CD14-positive monocyte (primary cell): Measurements from ENCODE around the gene HSD17B3. TPM values are rescaled to one million over a fixed set of nuclear protein-coding genes. Genes with fewer than 3 reads are reported as not detected.

Experiments used
- DNase-seq, 3 donors: peaks; one replicate each; pipeline ENCODE4 v3.0.0-alpha.2; 2011 to 2022
- H2AFZ ChIP-seq: 2 replicates; pipeline ENCODE4 v1.6.0; 2012; ENCODE audit warnings: mild to moderate bottlenecking, low read depth, low read length, inconsistent platforms; ENCODE audit not compliant: insufficient read depth, poor library complexity, severe bottlenecking
- H3K27ac ChIP-seq, 2 donors: 1 replicate in 1 of 2; 2 replicates in 1 of 2; pipeline ENCODE4 v1.5.1; 2012 to 2013; ENCODE audit warnings: low read length in 2 of 2, control low read depth in 1 of 2, inconsistent platforms in 1 of 2, low read depth in 1 of 2, mild to moderate bottlenecking in 1 of 2
- H3K27me3 ChIP-seq, 2 donors: one replicate each; pipeline versions ENCODE4 v1.6.0 to v1.6.1; 2011 to 2013; ENCODE audit warnings: low read length in 2 of 2; ENCODE audit not compliant: control insufficient read depth in 2 of 2, insufficient read depth in 2 of 2
- H3K36me3 ChIP-seq, 2 donors: replicated peaks in 1 of 2; 1 replicate in 1 of 2; 2 replicates in 1 of 2; pipeline versions ENCODE4 v1.5.1 to v1.6.1; 2012 to 2013; ENCODE audit warnings: low read length in 2 of 2, control low read depth in 1 of 2, inconsistent platforms in 1 of 2, mild to moderate bottlenecking in 1 of 2; ENCODE audit not compliant: insufficient read depth in 2 of 2, control insufficient read depth in 1 of 2
- H3K4me1 ChIP-seq, 2 donors: 1 replicate in 1 of 2; 2 replicates in 1 of 2; pipeline versions ENCODE4 v1.5.1 to v1.6.1; 2012 to 2013; ENCODE audit warnings: low read length in 2 of 2, control low read depth in 1 of 2, inconsistent platforms in 1 of 2, mild to moderate bottlenecking in 1 of 2, moderate library complexity in 1 of 2; ENCODE audit not compliant: insufficient read depth in 2 of 2, control insufficient read depth in 1 of 2
- H3K4me2 ChIP-seq: replicated peaks from 2 replicates; pipeline ENCODE3; 2012; ENCODE audit warnings: low read length, moderate library complexity, mild to moderate bottlenecking; ENCODE audit not compliant: poor library complexity, severe bottlenecking; ENCODE audit errors: extremely low read depth
- H3K4me3 ChIP-seq, 3 experiments: fragments of 200-600 bp in 1 of 3; sonication (generic) in 1 of 3; replicated peaks in 1 of 3; 1 replicate in 2 of 3; 2 replicates in 1 of 3; pipeline ENCODE4 v1.5.1; 2011 to 2013; ENCODE audit warnings: low read length in 3 of 3, mild to moderate bottlenecking in 3 of 3, control low read depth in 2 of 3, low read depth in 2 of 3, inconsistent platforms in 1 of 3, moderate library complexity in 1 of 3
- H3K79me2 ChIP-seq: 2 replicates; pipeline ENCODE4 v1.6.0; 2012; ENCODE audit warnings: mild to moderate bottlenecking, control low read depth, inconsistent platforms, low read length, moderate library complexity; ENCODE audit not compliant: insufficient read depth
- H3K9ac ChIP-seq: 2 replicates; pipeline ENCODE4 v1.6.0; 2017; ENCODE audit warnings: low read length, mild to moderate bottlenecking; ENCODE audit not compliant: insufficient read depth, poor library complexity, severe bottlenecking
- H3K9me3 ChIP-seq, 2 donors: replicated peaks in 1 of 2; 1 replicate in 1 of 2; 2 replicates in 1 of 2; pipeline versions ENCODE4 v1.5.1 to v1.6.1; 2012 to 2013; ENCODE audit warnings: low read length in 2 of 2, control low read depth in 1 of 2; ENCODE audit not compliant: control insufficient read depth in 1 of 2, insufficient read depth in 1 of 2
- H4K20me1 ChIP-seq: 2 replicates; pipeline ENCODE4 v1.6.0; 2012; ENCODE audit warnings: mild to moderate bottlenecking, low read length, control low read depth, moderate library complexity; ENCODE audit not compliant: insufficient read depth
- H3K27ac Mint-ChIP-seq, 7 donors: one replicate each; pipeline ENCODE4 v1.8.0; 2020; ENCODE audit warnings: mild to moderate bottlenecking in 7 of 7, mixed read lengths in 7 of 7, moderate library complexity in 6 of 7, inconsistent platforms in 2 of 7
- H3K27me3 Mint-ChIP-seq, 3 donors: one replicate each; pipeline ENCODE4 v1.8.0; 2021 to 2022; ENCODE audit warnings: low read depth in 3 of 3, mild to moderate bottlenecking in 3 of 3, mixed read lengths in 3 of 3, moderate library complexity in 3 of 3, inconsistent platforms in 1 of 3
- H3K36me3 Mint-ChIP-seq, 2 donors: one replicate each; pipeline ENCODE4 v1.8.0; 2020; ENCODE audit warnings: mixed read lengths in 2 of 2, inconsistent platforms in 1 of 2, mild to moderate bottlenecking in 1 of 2
- H3K4me1 Mint-ChIP-seq: one replicate; pipeline ENCODE4 v1.8.0; 2020; ENCODE audit warnings: mild to moderate bottlenecking, mixed read lengths
- H3K4me3 Mint-ChIP-seq, 2 donors: one replicate each; pipeline ENCODE4 v1.8.0; 2020; ENCODE audit warnings: mild to moderate bottlenecking in 2 of 2, mixed read lengths in 2 of 2, moderate library complexity in 1 of 2
- H3K9me3 Mint-ChIP-seq, 7 donors: one replicate each; pipeline ENCODE4 v1.8.0; 2020 to 2022; ENCODE audit warnings: mixed read lengths in 7 of 7, mild to moderate bottlenecking in 6 of 7, moderate library complexity in 6 of 7, inconsistent platforms in 2 of 7
- CTCF ChIP-seq: fragments of 200-600 bp; IDR thresholded peaks from one replicate; pipeline ENCODE4 v1.8.0; 2022; ENCODE audit warnings: antibody characterized with exemption, mild to moderate bottlenecking
- WGBS: methylation state at CpG from one replicate; pipeline ENCODE4 v1.1.5; 2013; ENCODE audit warnings: missing lambda C conversion rate; ENCODE audit not compliant: insufficient coverage; 5-methylcytosine and 5-hydroxymethylcytosine counted together
- intact Hi-C, 2 donors: fragments of 100-400 bp; cut with micrococcal nuclease; formaldehyde crosslinking; loops; one replicate each; pipeline versions ENCODE4 v1.15.0 to v1.15.1; 2023
- polyA plus RNA-seq, 3 donors: library from polyadenylated mRNA; depleted of rRNA in 1 of 3; unstranded in 2 of 3; stranded (reverse) in 1 of 3; fragments of 300-500 nt in 2 of 3; fragments of >200 nt in 1 of 3; fragmentation: Illumina TruSeq in 2 of 3; gene quantifications; 1 replicate in 2 of 3; 2 replicates in 1 of 3; pipeline ENCODE4 v1.2.3, GENCODE V29; 2012 to 2021

The HSD17B3 gene
- polyA plus RNA-seq, 3 donors: 0.09 TPM; not detected in 2

- Mint-ChIP-seq H3K4me3 (no peak overlapping the region), H3K27me3 (peaks cover 6 to 9% (median 7%) of the 10 kb centered on the region in 3 donors), H3K36me3 (no peaks in the 10 kb centered on the region), H3K27ac (no peak overlapping the region), H3K4me1 (no peaks in the 10 kb centered on the region), H3K9me3 (peaks cover 0 to 18% (median 6%) of the 10 kb centered on the region in 7 donors)
- no peak for TF ChIP-seq CTCF
- no peaks in the 10 kb centered on the region for H3K27me3 ChIP-seq
- H3K4me3 ChIP-seq: no peak overlapping the region
- no peak overlapping the region for H3K27ac ChIP-seq
- no peaks in the 10 kb centered on the region for H3K79me2 ChIP-seq
- no CpG with 5 or more reads among the region's 4 CpGs for WGBS
- H3K9ac ChIP-seq: no peak overlapping the region
- H3K4me2 ChIP-seq: no peak overlapping the region
- no peak overlapping the region for H2AFZ ChIP-seq
- H4K20me1 ChIP-seq: no peaks in the 10 kb centered on the region
- no peak for DNase-seq
- intact Hi-C loops: no loop called here
- no peaks in the 10 kb centered on the region for H3K4me1 ChIP-seq
- H3K36me3 ChIP-seq: no peaks in the 10 kb centered on the region
- H3K9me3 ChIP-seq: peaks cover 0 to 3% of the 10 kb centered on the region in 2 donors
Measured at GRCh38 chr9:96299823-96300222, 2.2 kb downstream of the HSD17B3 start.

GRCh38 chr9:96294159-96294545 lies 7.8 kb downstream of the HSD17B3 start:
- 94% methylated on average over 2 of the region's 3 CpGs for WGBS
- intact Hi-C loops: no loop called here
- H3K9me3 Mint-ChIP-seq: peaks cover 0 to 12% (median 6%) of the 10 kb centered on the region in 7 donors

More at GRCh38 chr9:96294159-96294545, 7.8 kb downstream of the HSD17B3 start:
- Mint-ChIP-seq H3K27ac (no peak overlapping the region), H3K36me3 (no peaks in the 10 kb centered on the region), H3K4me1 (no peaks in the 10 kb centered on the region), H3K27me3 (peaks cover 5 to 8% (median 6%) of the 10 kb centered on the region in 3 donors), H3K4me3 (no peak overlapping the region)
- Histone ChIP-seq H2AFZ (no peak overlapping the region), H3K9ac (no peak overlapping the region), H3K4me2 (no peak overlapping the region), H3K79me2 (no peaks in the 10 kb centered on the region), H4K20me1 (no peaks in the 10 kb centered on the region), H3K27me3 (no peaks in the 10 kb centered on the region), H3K9me3 (peaks cover 0 to 3% of the 10 kb centered on the region in 2 donors), H3K4me1 (no peaks in the 10 kb centered on the region), H3K27ac (no peak overlapping the region), H3K4me3 (no peak overlapping the region), H3K36me3 (no peaks in the 10 kb centered on the region)
- no peak for TF ChIP-seq CTCF
- DNase-seq: no peak
